Measurements from ENCODE around the gene POLD2.
"Not testable (repeated sequence)": the region's sequence is repeated elsewhere in the genome, so short reads cannot be mapped to it uniquely, and the experiment has no call there.

The POLD2 gene

DNA sequence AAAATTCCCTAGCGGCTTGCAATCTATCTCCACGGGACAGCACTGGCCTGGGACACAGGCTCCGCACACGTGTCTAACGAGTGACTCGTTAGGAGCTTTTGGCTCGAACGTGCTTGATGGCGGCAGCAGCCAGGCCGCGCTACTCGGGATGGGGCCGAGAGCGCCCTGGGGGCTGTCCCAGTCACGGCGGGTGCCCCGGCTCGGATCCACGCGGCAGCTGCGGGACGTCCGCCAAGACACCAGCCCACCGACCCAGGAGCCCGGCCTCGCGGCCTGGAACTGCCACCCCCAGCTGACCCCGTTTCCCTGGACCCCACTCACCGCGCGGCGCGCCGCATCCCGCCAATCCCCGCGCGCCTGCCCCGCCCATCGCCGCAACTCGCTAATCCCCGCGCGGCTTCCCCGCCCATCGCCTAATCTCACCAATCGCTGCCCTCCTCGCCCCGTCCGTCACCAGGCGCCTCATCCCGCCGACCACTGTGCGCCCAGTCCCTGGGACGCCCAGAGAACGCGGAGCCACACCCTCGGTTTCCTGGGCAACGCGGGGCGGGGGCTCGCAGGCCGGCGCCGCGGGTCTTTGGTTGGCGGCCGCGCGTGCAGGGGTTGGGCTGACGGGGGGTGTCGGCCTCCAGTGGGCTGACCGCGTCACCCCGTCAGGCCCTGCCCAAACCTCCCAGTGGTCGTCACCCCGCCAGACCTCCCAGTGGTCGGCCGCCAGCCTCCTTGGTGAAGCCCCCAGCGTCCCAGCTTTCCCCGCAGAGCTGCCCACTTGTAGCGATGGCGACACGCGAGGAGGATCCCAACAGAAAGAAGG is at the start of gene POLD2:
Gene POLD2 (minus strand): TSS at position 359 of the 814 bp plus-strand sequence. CDS start 1,495 bp downstream, outside the sequence.
- DNase-seq = peak; percentile 61 to 98 (median 95)

DNA sequence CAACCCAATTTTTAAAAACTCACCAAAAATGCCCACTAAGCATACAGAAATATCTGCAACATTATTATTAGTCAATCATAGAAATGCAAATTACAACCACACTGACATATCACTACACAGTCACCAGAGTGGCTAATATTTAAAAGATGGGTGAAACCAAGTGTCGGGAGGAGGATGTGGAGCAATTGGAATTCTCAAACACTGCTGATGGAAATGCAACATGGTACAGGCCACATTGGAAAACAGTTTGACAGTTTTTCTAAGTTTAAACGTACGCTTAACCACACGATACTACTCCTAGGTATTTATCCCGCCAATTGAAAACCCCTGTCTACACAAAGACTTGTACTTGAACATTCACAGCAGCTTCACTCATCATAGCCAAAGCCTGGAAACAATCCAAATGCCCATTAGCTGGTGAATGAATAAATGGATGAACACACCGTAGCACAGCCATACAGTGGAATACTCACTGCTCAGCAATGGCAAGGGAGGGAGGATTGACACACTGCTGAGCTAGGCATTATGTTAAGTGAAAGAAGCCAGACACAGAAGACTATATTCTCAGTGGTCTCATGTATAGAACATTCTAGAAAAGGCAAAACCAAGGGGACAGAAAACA is 49.6 kb upstream of the POLD2 start:
- DNase-seq = no peak

DNA sequence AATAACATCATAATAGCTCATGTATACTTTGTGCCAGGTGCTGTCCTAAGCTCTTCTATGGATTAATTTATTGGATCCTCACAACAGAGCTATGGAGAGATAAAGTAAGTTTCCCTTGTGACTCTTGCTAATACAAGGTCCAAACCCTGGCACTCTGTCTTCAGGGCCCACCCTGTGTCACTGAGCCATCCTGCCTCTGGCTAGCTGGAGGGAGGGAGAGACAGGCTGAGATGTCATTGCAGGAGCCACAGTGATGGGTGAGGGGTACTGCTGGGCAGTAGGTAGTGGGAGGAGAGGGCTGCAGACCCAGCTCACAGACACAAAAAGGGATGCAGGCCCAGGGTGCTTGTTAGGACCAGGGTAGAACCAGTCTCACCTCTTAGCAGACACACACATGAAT is 49.0 kb upstream of the POLD2 start:
- DNase-seq = no peak

GRCh38 chr7:44171901-44172300 is 48.6 kb upstream of the POLD2 start:
- DNase-seq = not testable (repeated sequence)

DNA sequence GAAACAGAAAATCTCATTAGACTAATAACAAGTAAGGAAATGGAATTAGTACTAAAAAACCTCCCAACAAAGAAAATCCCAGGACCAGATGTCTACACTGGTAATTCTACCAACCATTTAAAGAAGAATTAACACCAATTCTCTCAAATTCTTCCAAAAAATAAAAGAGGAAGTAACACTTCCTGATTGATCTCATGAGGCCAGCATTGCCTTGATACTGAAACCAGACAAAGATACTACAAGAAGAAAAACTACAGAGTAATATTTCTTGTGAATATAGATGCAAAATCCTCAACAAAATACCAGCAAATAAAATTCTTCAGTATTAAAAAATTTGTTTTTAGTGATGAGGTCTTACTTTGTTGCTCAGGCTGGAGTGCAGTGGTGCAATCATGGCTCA is 44.6 kb upstream of the POLD2 start:
- no peak for DNase-seq

GRCh38 chr7:44163591-44163990 is 40.2 kb upstream of the POLD2 start:
- no peak for DNase-seq

- no peak for DNase-seq
Measured at GRCh38 chr7:44162785-44163395, 39.5 kb upstream of the POLD2 start.

- DNase-seq = no peak
Measured at GRCh38 chr7:44162179-44162578, 38.8 kb upstream of the POLD2 start.

GRCh38 chr7:44161371-44161770 is 38.0 kb upstream of the POLD2 start:
- DNase-seq = no peak

GRCh38 chr7:44159824-44160630 is 36.7 kb upstream of the POLD2 start:
- no peak for DNase-seq

DNA sequence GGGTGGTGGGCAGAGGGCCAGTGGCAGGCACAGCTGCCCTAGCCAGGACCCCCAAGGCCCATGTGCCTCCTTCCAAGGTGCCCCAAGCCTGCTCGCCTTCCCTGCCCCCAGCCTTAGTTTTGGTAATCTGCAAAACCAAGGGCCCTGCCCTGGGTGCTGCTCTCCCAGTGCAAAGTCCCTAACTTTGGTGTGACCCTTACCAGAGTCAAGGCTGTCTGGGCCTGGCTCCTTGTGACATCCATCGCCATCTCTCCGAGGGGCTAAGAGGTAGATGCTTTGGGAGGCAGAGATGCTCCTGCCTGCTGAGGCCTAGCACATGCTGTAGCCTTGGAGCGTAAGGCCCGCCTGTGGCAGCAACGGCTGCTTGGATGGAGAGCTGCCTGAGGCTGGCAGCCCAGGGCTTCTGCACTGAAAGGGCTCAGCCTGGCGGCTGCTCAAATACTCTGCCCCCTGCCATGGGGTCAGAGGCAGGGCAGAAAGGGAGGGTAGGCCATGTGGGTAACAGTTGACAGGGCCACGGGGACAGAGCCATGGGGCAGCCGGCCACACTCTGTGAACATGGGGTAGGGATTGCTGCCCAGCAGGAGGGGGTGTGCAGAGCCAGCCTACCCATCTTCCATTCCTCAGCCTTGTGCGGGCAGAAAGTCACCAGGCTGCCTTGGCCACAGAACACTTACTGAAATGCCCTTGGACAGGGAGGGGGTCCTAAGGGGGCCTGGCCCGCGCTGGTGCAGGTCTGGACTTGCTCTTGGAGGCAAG is 35.7 kb upstream of the POLD2 start:
- peak in 24 of 56 donors; percentile 16 to 77 (median 40) for DNase-seq

DNA sequence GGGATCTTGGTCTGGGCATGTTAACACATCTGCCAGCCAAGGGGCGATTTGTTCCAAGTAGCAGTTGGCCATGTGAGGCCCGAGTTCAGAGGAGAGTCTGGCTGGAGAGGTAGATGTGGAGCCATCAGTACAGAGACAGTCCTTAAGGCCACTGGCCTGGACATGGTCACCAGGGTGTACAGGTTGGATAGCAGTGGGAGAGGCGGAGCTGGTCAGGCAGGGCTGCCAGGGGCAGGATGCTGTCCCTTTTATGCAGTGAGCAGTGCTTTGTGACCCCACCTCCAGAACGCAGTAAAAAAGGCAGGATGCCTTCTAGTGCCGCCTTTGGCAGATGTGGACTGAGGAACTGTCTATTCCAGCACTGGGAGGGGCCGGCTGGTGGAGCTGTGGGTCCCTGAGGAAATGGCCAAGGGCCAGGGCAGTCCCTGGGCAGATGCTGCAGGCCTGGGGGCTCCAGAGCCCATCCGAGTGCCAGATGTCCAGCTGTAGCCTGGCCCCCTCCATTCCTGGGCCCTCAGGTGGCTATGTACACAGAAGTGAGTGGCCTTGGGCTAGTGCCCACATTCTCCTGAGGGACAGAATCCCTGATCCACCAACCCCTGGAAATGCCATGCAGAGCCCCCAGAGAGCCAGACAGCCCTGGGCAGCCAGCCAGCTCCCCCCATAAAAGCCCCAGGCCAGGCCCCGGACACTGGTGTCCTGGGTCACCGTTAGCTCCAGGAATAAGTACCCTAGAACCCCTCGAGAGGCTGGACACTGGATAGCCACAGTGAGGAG is 34.9 kb upstream of the POLD2 start:
- DNase-seq = no peak

DNA sequence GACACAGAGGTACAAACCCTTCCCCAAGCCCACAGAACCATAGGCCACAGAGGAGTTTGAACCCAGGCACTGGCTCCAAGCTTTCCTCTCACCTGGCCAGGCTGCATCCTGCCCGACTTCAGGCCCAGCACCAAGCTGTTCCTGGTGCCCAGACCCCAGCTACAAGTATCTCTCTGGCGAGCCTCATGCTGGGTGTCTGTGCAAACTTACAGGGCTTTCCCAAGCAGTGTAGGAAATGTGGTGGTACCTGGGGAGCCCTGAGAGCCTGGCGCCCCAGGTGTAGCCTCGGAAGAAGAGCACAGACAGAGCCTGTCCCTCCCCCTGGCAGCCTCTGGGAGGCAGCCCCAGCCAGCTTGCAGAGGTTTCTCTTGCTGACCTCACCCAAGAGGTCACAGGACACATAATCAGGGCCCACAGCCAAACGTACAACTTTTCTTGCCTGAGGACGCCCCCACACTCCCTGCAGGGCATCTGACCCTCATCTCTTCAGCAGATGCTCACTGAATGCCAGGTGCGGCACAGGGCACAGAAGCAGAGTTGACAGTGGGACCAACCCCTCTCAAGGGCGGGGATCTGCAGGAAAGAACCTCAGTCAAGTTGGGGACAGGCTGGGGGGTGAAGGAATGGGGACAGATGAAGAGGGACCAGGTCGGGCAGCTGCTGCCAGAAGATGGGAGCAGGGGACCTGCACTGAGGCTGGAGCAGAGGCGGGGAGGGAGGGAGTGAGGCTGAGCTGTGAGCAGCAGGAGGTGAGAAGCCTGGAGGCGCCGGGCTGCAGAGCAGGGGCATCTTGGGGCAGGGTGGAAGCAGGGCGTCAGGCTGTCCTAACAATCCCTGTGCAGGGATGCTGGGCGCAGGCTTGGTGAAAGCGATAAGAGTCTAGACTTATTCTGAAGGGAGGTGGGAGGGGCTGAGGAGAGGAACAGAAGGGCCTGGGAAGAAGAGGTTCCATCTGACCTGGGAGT is 34.0 kb upstream of the POLD2 start:
- no peak for DNase-seq

- no peak for DNase-seq
Measured at GRCh38 chr7:44156453-44157010, 33.2 kb upstream of the POLD2 start.

- DNase-seq = peak in 1 of 56 donors; percentile 8
Measured at GRCh38 chr7:44155191-44156185, 32.1 kb upstream of the POLD2 start.

DNA sequence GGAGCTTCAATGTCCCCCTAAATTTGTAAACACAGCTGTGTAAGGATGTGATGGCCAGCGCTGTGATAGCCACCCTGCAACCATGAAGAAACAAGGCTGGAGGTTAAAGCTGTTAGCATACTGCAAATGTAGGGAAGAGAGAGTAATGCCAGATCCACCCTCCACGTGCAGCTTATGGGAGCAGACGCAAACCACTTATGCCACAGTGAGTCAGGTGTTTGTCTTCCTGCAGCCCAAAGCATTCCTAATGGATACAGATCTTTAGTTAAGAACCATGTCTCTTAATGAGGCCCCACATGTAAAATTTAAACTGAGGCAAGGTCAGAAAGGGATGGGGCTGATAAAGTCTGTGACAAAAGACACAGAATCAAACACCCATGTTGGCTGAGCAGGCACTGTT is 31.4 kb upstream of the POLD2 start:
- no peak for DNase-seq

- no peak for DNase-seq
Measured at GRCh38 chr7:44153948-44154335, 30.6 kb upstream of the POLD2 start.
